MCF 10A (cell line): ENCODE results near the gene MRPL53. TPM values are rescaled to one million over a fixed set of nuclear protein-coding genes. Genes with fewer than 3 reads are reported as not detected.
"Not testable (repeated sequence)": the region's sequence is repeated elsewhere in the genome, so short reads cannot be mapped to it uniquely, and the experiment has no call there.

Source experiments
- BruUV-seq: library from RNA; stranded (reverse); fragments of 400-500 nt; replicated peaks from 2 replicates; lab custom pipeline; 2021; lab: Mats Ljungman, UMichigan
- CTCF ChIA-PET: fragments of 300-600 bp; sonication (Branson Sonifier 250); formaldehyde crosslinking; extraction: SDS; loops from one replicate; lab custom pipeline; 2021; ENCODE audit warnings: antibody characterized with exemption, inconsistent platforms; lab: Yijun Ruan, JAX
- POLR2A ChIA-PET: fragments of 300-600, 350-650 bp; sonication (Branson Sonifier 250); formaldehyde crosslinking; extraction: SDS; loops from one replicate; lab custom pipeline; 2020; ENCODE audit warnings: antibody characterized with exemption, inconsistent platforms; lab: Yijun Ruan, JAX
- DNase-seq: peaks from one replicate; pipeline ENCODE4 v3.0.0-alpha.2; 2018; ENCODE audit not compliant: unreplicated experiment
- H3K27ac Mint-ChIP-seq: one replicate; pipeline ENCODE4 v1.8.0; 2022; ENCODE audit warnings: mild to moderate bottlenecking, low read depth, mixed read lengths; ENCODE audit not compliant: unreplicated experiment
- H3K27me3 Mint-ChIP-seq: one replicate; pipeline ENCODE4 v1.8.0; 2022; ENCODE audit warnings: mixed read lengths; ENCODE audit not compliant: insufficient read depth, unreplicated experiment
- H3K36me3 Mint-ChIP-seq: one replicate; pipeline ENCODE4 v1.8.0; 2022; ENCODE audit warnings: mild to moderate bottlenecking, moderate library complexity, mixed read lengths; ENCODE audit not compliant: insufficient read depth, unreplicated experiment
- H3K4me1 Mint-ChIP-seq: one replicate; pipeline ENCODE4 v1.8.0; 2022; ENCODE audit warnings: mixed read lengths; ENCODE audit not compliant: insufficient read depth, unreplicated experiment
- H3K4me3 Mint-ChIP-seq: one replicate; pipeline ENCODE4 v1.8.0; 2022; ENCODE audit warnings: mild to moderate bottlenecking, moderate library complexity, mixed read lengths; ENCODE audit not compliant: unreplicated experiment
- H3K9me3 Mint-ChIP-seq: one replicate; pipeline ENCODE4 v1.8.0; 2022; ENCODE audit warnings: mixed read lengths; ENCODE audit not compliant: unreplicated experiment
- CTCF ChIP-seq: fragments of 200-600 bp; IDR thresholded peaks from one replicate; pipeline ENCODE4 v1.8.0; 2022; ENCODE audit warnings: antibody characterized with exemption, mild to moderate bottlenecking; ENCODE audit not compliant: unreplicated experiment
- intact Hi-C: fragments of 100-400 bp; cut with micrococcal nuclease; formaldehyde crosslinking; loops from 2 replicates; pipeline ENCODE4 v1.14.1; 2022
- total RNA-seq: library from RNA; stranded (reverse); gene quantifications from 2 replicates; pipeline ENCODE4 v1.2.3, GENCODE V29; 2022

Gene MRPL53
- total RNA-seq, 1 experiment from 2014 or later: 123 TPM

- H3K4me1 Mint-ChIP-seq: peaks cover 8% of the 10 kb centered on the region
- ChIA-PET CTCF (interaction anchor here (0.6 to 0.7 kb wide), 4 partner anchors 10 to 123 kb away, joined by 3 to 5 read pairs (median 4); partner anchors contain the start of gene INO80B), POLR2A (interaction anchor here (1.1 to 5.7 kb wide), 6 partner anchors 11 to 61 kb away, joined by 3 to 84 read pairs (median 7); partner anchors contain the start of genes CCDC142, INO80B, TTC31 and WBP1)
- no peak for TF ChIP-seq CTCF
- intact Hi-C loops: no loop called here
- no peak for DNase-seq
- no TSS peak for BruUV-seq
- no peaks in the 10 kb centered on the region for H3K9me3 Mint-ChIP-seq
- H3K4me3 Mint-ChIP-seq: peak overlapping the region; percentile 94
- H3K36me3 Mint-ChIP-seq: peaks cover 30% of the 10 kb centered on the region
- peak overlapping the region; percentile 97 for H3K27ac Mint-ChIP-seq
- H3K27me3 Mint-ChIP-seq: no peaks in the 10 kb centered on the region
Observed at GRCh38 chr2:74471332-74472065, 981 bp downstream of the MRPL53 start.

DNA sequence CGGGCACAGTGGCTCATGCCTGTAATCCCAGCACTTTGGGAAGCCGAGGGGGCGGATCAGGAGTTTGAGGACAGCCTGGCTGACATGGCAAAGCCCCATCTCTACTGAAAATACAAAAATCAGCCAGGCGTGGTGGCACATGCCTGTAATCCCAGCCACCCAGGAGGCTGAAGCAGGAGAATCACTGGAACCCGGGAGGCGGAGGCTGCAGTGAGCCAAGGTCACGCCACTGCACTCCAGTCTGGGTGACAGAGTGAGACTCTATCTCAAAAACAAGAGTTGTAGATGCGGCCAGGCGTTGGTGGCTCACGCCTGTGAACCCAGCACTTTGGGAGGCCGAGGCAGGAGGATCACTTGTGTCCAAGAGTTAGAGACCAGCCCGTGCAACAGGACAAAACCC lies 1.7 kb downstream of the MRPL53 start:
- H3K4me1 Mint-ChIP-seq, intact Hi-C loops, BruUV-seq, H3K9me3 Mint-ChIP-seq, DNase-seq, H3K27ac Mint-ChIP-seq, H3K27me3 Mint-ChIP-seq: not testable (repeated sequence)
- Mint-ChIP-seq H3K36me3 (peaks cover 30% of the 10 kb centered on the region), H3K4me3 (peak overlapping the region; percentile 58)
- POLR2A ChIA-PET: interaction anchor here (1.1 to 5.7 kb wide), 3 partner anchors 11 to 61 kb away, joined by 3 to 84 read pairs (median 54); partner anchors contain the start of genes CCDC142, INO80B, TTC31 and WBP1
- CTCF ChIA-PET: interaction anchor here (0.6 kb wide), 1 partner anchor 9 kb away, joined by 5 read pairs; no protein-coding TSS in a partner anchor

GRCh38 chr2:74464406-74464805 lies 8.1 kb downstream of the MRPL53 start:
- Mint-ChIP-seq H3K4me1 (peaks cover 14% of the 10 kb centered on the region), H3K4me3 (peak overlapping the region; percentile 95), H3K27ac (peak overlapping the region; percentile 97), H3K9me3 (no peaks in the 10 kb centered on the region), H3K36me3 (peaks cover 35% of the 10 kb centered on the region), H3K27me3 (no peaks in the 10 kb centered on the region)
- BruUV-seq: no TSS peak
- TF ChIP-seq CTCF: no peak
- ChIA-PET CTCF (interaction anchor here (0.6 to 1.6 kb wide), 7 partner anchors 10 to 227 kb away, joined by 3 to 5 read pairs (median 3); partner anchors contain the start of genes AUP1 and HTRA2), POLR2A (interaction anchor here (0.6 to 2.8 kb wide), 10 partner anchors 8 to 121 kb away, joined by 3 to 20 read pairs (median 4); partner anchors contain the start of genes AUP1, CCDC142, HTRA2 and INO80B)
- intact Hi-C loops: no loop called here
- DNase-seq: no peak

GRCh38 chr2:74462786-74463105 lies 9.7 kb downstream of the MRPL53 start:
- no peak overlapping the region for H3K27ac Mint-ChIP-seq
- no peak for TF ChIP-seq CTCF
- H3K4me3 Mint-ChIP-seq: peak overlapping the region; percentile 95
- no peaks in the 10 kb centered on the region for H3K9me3 Mint-ChIP-seq
- H3K36me3 Mint-ChIP-seq: peaks cover 51% of the 10 kb centered on the region
- BruUV-seq: no TSS peak
- no peak for DNase-seq
- intact Hi-C loops: no loop called here
- POLR2A ChIA-PET: interaction anchor here (0.6 to 1.2 kb wide), 2 partner anchors 17 to 726 kb away, joined by 3 read pairs; partner anchors contain the start of gene TPRKB
- CTCF ChIA-PET: interaction anchor here (0.5 to 1.0 kb wide), 2 partner anchors 20 to 124 kb away, joined by 3 to 4 read pairs; partner anchors contain the start of genes CCDC142 and TTC31
- no peaks in the 10 kb centered on the region for H3K27me3 Mint-ChIP-seq
- peaks cover 17% of the 10 kb centered on the region for H3K4me1 Mint-ChIP-seq
